Esophagus muscularis mucosa (tissue), 4 donors: Measurements from ENCODE around the gene PPP1R12C. TPM values are rescaled to one million over a fixed set of nuclear protein-coding genes. Genes with fewer than 3 reads are reported as not detected.

Experiments used
- DNase-seq: peaks from one replicate; pipeline ENCODE4 v3.0.0-alpha.2; 2017; ENCODE audit errors: extremely low spot score
- H3K27ac ChIP-seq, 4 donors: fragments of 200-600 bp; sonication (generic); replicated peaks in 1 of 4; 1 replicate in 3 of 4; 2 replicates in 1 of 4; pipeline ENCODE4 v1.5.1; 2016 to 2019; ENCODE audit warnings: mild to moderate bottlenecking in 1 of 4
- H3K27me3 ChIP-seq, 4 donors: fragments of 200-600 bp; sonication (generic); one replicate each; pipeline versions ENCODE4 v1.5.1 to v1.6.0; 2016 to 2019
- H3K36me3 ChIP-seq, 4 donors: fragments of 200-600 bp; sonication (generic); one replicate each; pipeline ENCODE4 v1.5.1; 2016 to 2019
- H3K4me1 ChIP-seq, 4 donors: fragments of 200-600 bp; sonication (generic); one replicate each; pipeline ENCODE4 v1.5.1; 2016 to 2019
- H3K4me3 ChIP-seq, 4 donors: fragments of 200-600 bp; sonication (generic); 1 replicate in 2 of 4; 2 replicates in 2 of 4; pipeline ENCODE4 v1.5.1; 2016 to 2019; ENCODE audit warnings: mild to moderate bottlenecking in 4 of 4, moderate library complexity in 1 of 4
- H3K9me3 ChIP-seq, 4 donors: fragments of 200-600 bp; sonication (generic); 1 replicate in 3 of 4; 2 replicates in 1 of 4; pipeline ENCODE4 v1.5.1; 2016 to 2019
- EP300 ChIP-seq: sonication (generic); formaldehyde crosslinking; IDR thresholded peaks from one replicate; pipeline ENCODE4 v1.6.1; 2017; ENCODE audit warnings: antibody characterized with exemption
- POLR2A ChIP-seq: fragments of 450-650 bp; IDR thresholded peaks from one replicate; pipeline ENCODE4 v1.6.1; 2017; ENCODE audit warnings: antibody characterized with exemption, moderate library complexity, mild to moderate bottlenecking, low read depth
- POLR2AphosphoS5 ChIP-seq, 2 donors: sonication (generic); formaldehyde crosslinking; IDR thresholded peaks; one replicate each; pipeline ENCODE4 v1.6.1; 2017; ENCODE audit warnings: antibody characterized with exemption in 2 of 2
- WGBS: methylation state at CpG from one replicate; pipeline ENCODE4 v1.1.5; 2018; 5-methylcytosine and 5-hydroxymethylcytosine counted together
- intact Hi-C: fragments of 100-400 bp; cut with DNase I; formaldehyde crosslinking; loops from one replicate; pipeline ENCODE4 v1.15.1; 2023
- total RNA-seq, 4 donors: library from RNA; depleted of rRNA; stranded (reverse); fragments of >200 nt; gene quantifications; one replicate each; pipeline versions ENCODE4 v1.1.0 to v1.2.1, GENCODE V29; 2016
- TF ChIP-seq, protein P1 (sequence below), 3 experiments: fragments of 200-600 bp in 2 of 3; fragments of 450-650 bp in 1 of 3; sonication (generic) in 2 of 3; IDR thresholded peaks; one replicate each; pipeline ENCODE4 v1.5.1; 2017 to 2019; ENCODE audit warnings: antibody characterized with exemption in 3 of 3, mild to moderate bottlenecking in 2 of 3, moderate library complexity in 1 of 3

Gene PPP1R12C
- total RNA-seq, 4 donors from 2014 or later: 257 to 451 (median 351) TPM

DNA sequence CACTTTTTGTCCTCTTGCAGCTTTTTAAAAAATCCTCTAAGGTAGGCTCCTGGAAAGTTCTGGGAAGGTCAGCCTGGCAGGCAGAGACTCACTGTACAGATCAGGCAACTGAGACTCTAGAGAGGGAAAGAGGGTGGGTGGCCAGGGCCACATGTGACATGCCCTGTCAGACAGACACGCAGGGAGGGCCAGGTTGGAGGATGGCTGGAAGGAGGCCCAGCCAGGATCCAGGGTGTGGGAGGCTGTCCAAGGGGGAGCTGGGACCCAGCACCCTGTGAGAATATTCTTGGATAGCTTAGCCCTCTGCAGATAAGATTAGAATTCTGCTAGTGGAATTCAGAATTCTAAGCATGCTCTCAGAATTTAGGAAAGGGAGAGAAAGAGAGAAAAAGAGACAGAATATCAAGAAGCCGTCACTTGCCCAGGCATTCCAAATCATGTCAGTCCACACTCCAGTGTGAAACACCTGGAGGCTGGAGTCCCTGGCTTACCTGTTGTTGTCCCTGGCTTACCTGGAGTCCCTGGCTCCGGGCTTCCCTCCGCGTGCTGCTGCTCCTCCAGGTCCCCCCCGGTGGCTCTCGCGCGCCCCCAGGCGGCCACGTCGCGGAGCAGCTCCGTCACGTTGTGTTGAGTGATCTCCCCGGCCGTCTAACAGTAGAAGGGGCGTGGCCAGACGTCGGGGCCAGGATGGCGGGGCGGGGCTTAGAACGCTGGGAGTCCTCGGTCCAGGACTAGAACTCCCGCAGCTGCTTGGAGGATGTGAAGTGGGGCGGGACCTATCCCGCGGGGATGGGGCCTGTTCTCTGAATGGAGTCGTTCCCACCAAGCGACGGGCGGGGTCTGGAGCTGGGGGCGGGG lies 42.9 kb upstream of the PPP1R12C start:
- H3K27me3 ChIP-seq: peaks cover 3 to 100% (median 61%) of the 10 kb centered on the region in 4 donors
- H3K4me3 ChIP-seq: no peak overlapping the region
- H3K27ac ChIP-seq: no peak overlapping the region
- 6% methylated on average over 20 of the region's 33 CpGs for WGBS
- DNase-seq: no peak
- peaks cover 15 to 32% (median 28%) of the 10 kb centered on the region in 4 donors for H3K4me1 ChIP-seq
- intact Hi-C loops: no loop called here
- H3K9me3 ChIP-seq: no peaks in the 10 kb centered on the region
- no peaks in the 10 kb centered on the region for H3K36me3 ChIP-seq
- TF ChIP-seq, protein P1, sequence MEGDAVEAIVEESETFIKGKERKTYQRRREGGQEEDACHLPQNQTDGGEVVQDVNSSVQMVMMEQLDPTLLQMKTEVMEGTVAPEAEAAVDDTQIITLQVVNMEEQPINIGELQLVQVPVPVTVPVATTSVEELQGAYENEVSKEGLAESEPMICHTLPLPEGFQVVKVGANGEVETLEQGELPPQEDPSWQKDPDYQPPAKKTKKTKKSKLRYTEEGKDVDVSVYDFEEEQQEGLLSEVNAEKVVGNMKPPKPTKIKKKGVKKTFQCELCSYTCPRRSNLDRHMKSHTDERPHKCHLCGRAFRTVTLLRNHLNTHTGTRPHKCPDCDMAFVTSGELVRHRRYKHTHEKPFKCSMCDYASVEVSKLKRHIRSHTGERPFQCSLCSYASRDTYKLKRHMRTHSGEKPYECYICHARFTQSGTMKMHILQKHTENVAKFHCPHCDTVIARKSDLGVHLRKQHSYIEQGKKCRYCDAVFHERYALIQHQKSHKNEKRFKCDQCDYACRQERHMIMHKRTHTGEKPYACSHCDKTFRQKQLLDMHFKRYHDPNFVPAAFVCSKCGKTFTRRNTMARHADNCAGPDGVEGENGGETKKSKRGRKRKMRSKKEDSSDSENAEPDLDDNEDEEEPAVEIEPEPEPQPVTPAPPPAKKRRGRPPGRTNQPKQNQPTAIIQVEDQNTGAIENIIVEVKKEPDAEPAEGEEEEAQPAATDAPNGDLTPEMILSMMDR (IDR thresholded peaks at IDR 0.05): peak; percentile 62 to 84 (median 62)
- TF ChIP-seq POLR2AphosphoS5 (IDR thresholded peaks at IDR 0.05) (peak in 1 of 2 donors; percentile 38), EP300 (no peak)

DNA sequence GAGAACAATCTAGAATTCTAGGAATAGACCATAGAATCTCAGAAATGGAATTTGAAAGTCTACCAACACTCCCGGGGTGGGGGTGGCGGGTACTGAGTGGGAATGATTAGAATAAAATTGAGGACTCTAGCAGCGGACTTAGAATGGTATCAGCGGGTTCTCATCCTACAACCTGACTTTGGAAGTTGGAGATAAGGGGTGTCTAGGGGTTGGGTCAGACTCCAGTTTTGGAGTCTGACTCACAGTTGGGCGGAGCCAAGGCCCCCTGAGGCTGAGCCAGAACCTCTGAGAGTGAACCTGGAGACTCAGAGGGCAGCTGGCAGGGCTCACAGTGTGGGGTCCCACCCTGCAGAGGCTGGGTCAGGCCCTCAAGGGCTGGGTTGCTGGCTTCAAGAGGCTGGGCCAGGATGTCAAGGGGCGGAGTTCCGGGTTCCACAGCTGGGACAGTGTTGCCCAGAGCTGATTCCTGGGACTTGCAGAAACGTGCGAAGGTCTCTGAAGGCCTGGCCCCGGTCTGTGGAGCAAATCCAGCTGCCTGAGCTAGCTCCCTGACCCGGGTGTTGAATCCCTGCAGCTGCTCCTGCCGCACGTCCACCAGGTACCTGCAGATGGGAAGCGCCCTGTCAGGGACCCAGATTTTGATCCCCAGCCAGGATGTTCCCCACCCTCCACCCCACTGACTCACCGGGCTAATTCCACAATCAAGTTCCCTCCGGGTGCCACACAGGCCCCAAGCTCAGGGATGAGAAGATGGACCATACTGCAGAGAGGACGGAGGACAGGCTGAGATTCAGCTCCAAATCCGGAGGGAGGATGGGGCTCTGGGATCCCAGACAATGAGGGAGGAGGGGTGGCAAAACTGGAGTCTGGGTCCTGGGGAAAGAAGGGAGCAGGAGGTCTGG lies 41.7 kb upstream of the PPP1R12C start:
- peaks cover 3 to 100% (median 65%) of the 10 kb centered on the region in 4 donors for H3K27me3 ChIP-seq
- H3K4me1 ChIP-seq: peaks cover 15 to 32% (median 28%) of the 10 kb centered on the region in 4 donors
- no peak for DNase-seq
- H3K36me3 ChIP-seq: peaks cover 0 to 7% (median 0%) of the 10 kb centered on the region in 4 donors
- no peak overlapping the region for H3K27ac ChIP-seq
- TF ChIP-seq, protein P1 (IDR thresholded peaks at IDR 0.05): no peak
- TF ChIP-seq POLR2A: no peak
- TF ChIP-seq EP300: no peak
- TF ChIP-seq POLR2AphosphoS5 (IDR thresholded peaks at IDR 0.05): no peak
- WGBS: 61% methylated on average over 11 of the region's 18 CpGs
- H3K9me3 ChIP-seq: no peaks in the 10 kb centered on the region
- intact Hi-C loops: no loop called here
- H3K4me3 ChIP-seq: no peak overlapping the region

DNA sequence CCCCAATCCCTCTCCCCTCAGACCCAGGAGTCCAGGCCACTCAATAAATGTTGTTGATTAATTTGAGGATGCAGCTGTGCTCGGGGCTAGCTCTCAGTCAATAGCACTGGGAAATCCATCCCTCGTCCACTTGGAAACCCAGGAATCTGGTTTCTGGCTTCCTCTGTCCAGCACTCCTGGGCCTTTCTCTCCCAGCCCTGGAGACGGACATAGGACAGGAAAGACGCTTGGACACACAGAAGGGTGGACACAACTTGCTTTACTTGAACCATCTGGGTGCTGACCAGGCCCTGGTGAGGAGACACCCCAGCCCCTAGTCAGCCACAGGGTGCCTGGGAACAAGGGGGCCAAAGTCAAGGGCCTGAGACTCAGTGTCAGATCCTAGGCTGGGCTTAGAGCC lies 41.0 kb upstream of the PPP1R12C start:
- Histone ChIP-seq H3K36me3 (peaks cover 0 to 14% (median 0%) of the 10 kb centered on the region in 4 donors), H3K27ac (no peak overlapping the region), H3K9me3 (no peaks in the 10 kb centered on the region), H3K4me3 (no peak overlapping the region), H3K27me3 (peaks cover 3 to 100% (median 66%) of the 10 kb centered on the region in 4 donors), H3K4me1 (peaks cover 15 to 32% (median 28%) of the 10 kb centered on the region in 4 donors)
- TF ChIP-seq POLR2A: no peak
- no peak for TF ChIP-seq POLR2AphosphoS5 (IDR thresholded peaks at IDR 0.05)
- TF ChIP-seq, protein P1 (IDR thresholded peaks at IDR 0.05): no peak
- TF ChIP-seq EP300: no peak
- intact Hi-C loops: no loop called here
- WGBS: 74% methylated on average over 4 of the region's 4 CpGs
- no peak for DNase-seq

DNA sequence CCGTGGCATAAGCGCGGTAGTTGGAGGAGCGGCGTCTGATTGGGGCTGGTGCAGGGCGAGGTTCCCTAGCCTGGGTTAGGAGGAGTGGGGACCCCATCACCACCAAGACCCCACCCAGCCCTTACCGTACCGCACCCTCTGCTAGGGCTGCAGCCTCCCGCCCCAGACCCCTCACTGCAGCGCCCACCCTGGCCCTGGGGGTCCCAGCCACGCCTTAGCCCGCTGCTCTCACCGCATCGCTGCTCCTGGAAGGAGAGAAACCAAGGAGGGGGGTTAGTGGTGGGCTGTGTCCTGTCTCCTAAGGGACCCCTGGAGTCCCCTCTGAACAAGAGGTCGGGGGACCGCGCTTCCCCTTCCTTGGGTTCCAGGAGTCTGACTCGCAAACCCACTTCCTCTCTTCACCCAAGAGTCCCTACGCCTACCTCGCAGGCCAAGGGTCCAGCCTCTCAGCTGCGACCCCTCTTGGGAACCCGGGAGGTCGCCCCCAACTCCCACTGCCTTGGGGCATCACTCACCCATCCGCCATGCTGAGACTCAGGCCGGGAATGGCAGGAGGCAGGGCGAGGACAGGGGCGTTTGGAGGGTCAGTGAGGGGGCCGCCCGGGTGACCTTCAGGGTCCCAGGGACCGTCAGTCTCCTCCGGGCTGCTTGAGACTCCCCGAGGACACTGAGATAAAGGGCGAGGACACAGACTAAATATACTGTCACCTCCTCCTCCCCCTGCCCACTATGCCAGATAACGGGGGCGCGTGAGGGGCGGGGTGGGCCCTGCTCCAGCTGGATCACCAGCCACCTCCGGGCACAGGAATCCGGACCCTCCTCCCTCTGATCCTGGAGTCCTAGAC lies 39.8 kb upstream of the PPP1R12C start, which contains the start of gene TNNI3:
TNNI3 (minus strand) TSS at position 669 of the 845 bp plus-strand sequence; CDS start at position 526, 143 bp downstream.
- Histone ChIP-seq H3K27ac (no peak within 1 kb of the TSS), H3K4me3 (no peak within 1 kb of the TSS), H3K27me3 (peaks cover 3 to 98% (median 61%) of the 10 kb centered on the region in 4 donors), H3K4me1 (peaks cover 15 to 32% (median 28%) of the 10 kb centered on the region in 4 donors), H3K36me3 (peaks cover 0 to 26% (median 0%) of the 10 kb centered on the region in 4 donors), H3K9me3 (no peaks in the 10 kb centered on the region)
- TF ChIP-seq, protein P1 (IDR thresholded peaks at IDR 0.05): no peak
- TF ChIP-seq EP300: no peak
- TF ChIP-seq POLR2AphosphoS5 (IDR thresholded peaks at IDR 0.05): no peak
- WGBS: 18% methylated on average over 12 of the region's 39 CpGs
- DNase-seq: no peak
- intact Hi-C loops: no loop called here
